HG02870 (cell line): ENCODE data around the gene MAPK7.

ENCODE experiments used
- ATAC-seq: cut with Tn5 transposase; IDR thresholded peaks from one replicate; pipeline ENCODE4 v1.9.1; 2021; ENCODE audit warnings: mild to moderate bottlenecking, moderate library complexity; ENCODE audit not compliant: unreplicated experiment

MAPK7 gene

GRCh38 chr17:19414396-19415280 is 36.3 kb downstream of the MAPK7 start:
- ATAC-seq = no peak

DNA sequence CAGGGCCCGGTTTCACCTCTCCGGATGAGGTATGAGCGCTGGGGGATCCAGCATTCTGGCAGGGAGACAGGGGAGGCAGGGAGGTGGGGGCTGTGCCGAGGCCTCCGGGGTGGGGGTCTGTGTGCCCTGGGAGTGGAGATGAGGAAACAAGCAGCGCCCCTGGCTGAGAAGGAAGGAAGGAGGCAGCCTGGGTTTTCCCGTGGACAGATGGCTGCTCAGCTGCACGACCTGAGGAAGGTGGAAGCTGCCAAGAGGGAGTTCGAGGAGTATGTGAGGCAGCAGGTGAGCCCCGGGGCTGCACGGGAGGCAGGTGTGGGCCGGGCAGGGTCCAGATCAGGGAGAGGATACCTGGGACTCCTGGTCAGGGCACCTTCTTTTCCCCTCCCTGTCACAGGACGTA is 37.0 kb downstream of the MAPK7 start:
- ATAC-seq = no peak

- ATAC-seq = no peak
Observed at GRCh38 chr17:19415806-19416775, 37.8 kb downstream of the MAPK7 start.

GRCh38 chr17:19417611-19418010 is 39.3 kb downstream of the MAPK7 start:
- ATAC-seq = no peak

- no peak for ATAC-seq
Observed at GRCh38 chr17:19418251-19418992, 40.1 kb downstream of the MAPK7 start.

- no peak for ATAC-seq
Observed at GRCh38 chr17:19421219-19421618, 42.9 kb downstream of the MAPK7 start.

DNA sequence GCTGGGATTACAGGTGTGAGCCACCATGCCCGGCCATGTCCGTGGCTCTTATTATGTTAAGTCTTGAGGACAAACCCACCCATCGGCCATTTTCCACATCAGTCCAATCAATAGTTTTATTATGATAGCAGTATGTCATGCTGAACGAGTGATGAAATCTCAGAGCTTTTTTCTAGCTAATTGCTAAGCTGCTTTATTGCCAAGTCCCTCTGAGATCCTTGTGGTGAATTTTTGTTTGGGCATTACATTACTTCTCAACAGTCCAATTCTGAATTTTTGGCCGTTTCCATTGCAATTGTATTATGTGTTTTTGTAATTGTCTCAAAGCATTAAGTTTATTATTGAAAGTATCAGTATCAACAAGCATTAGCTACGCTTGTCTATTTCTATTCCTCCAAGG is 43.6 kb downstream of the MAPK7 start:
- no peak for ATAC-seq

- ATAC-seq = no peak
Observed at GRCh38 chr17:19424934-19425868, 46.9 kb downstream of the MAPK7 start.

DNA sequence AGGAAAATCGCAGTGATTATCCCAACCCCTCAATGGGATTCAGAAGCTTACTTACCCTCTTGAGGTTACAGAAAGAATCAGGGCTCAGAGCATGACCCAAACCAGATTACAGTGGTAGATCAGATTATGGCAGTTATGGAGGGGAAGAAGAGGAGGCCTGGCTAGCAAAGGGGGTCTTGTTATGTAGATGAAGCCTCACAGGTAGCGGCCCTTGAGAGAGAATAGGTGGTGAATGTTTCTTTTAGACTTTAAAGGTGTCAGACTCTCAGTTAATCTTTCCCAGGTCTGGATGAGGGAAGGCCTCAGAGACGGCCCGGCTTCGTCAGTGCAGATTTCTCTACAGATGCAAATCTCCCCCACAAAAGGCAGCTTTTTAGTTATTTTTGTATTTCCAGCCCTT is 48.3 kb downstream of the MAPK7 start:
- ATAC-seq = no peak

GRCh38 chr17:19431691-19432090 is 53.4 kb downstream of the MAPK7 start:
- no peak for ATAC-seq
